Inferior parietal cortex (tissue), 1 donor: ENCODE data around the gene ZFHX3.

ENCODE experiments used
- DNase-seq: peaks from one replicate; pipeline ENCODE4 v3.0.0-alpha.2; 2016; ENCODE audit errors: extremely low spot score

ZFHX3 gene

DNA sequence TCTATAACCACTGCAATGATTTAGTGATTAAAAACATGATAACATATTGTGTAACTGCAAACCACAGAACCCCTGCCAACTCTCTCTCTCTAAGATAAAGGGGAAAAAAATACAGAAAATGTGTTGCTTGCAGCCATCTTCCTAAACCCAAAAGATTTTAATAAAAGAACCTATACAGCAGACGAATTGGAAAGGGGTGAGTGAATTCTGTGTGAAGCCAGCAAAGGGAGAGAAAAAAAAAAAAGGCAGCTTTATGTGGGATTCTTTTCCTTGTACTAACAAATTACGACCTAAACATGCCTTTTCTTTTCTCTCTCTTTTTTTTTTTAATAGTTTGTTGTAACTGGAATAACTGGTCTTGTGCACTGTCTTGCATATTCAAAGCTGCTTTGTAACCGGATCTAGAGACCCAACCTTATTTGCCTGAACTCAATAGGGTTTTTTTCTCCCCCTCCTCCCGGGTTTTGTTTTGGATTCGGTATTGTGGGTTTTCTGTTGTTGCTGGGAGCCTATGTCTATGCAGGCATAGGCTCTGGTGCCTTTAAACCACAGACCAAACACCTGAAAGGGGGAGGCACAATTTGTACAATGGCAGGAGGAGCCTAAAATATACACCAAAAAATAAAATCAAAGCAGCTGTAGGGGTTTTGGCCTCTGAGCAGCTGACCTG, 7.0 kb upstream of the ZFHX3 start:
- no peak for DNase-seq

DNA sequence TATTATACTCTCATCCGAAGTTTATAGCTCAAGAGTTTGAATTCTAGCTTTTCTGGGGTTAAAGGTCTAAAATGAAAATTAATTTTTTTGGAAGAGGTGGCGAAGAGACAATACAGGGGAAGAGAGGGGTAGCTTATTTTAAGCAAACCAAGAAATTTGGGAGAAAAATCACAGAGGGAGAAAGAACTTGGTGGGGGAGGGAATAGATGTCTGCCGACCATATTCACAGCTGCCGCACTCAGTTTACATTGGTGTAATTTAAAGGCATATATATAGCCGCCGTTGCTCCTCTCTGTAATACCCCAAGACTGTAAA, 6.5 kb upstream of the ZFHX3 start:
- DNase-seq, result no peak

DNA sequence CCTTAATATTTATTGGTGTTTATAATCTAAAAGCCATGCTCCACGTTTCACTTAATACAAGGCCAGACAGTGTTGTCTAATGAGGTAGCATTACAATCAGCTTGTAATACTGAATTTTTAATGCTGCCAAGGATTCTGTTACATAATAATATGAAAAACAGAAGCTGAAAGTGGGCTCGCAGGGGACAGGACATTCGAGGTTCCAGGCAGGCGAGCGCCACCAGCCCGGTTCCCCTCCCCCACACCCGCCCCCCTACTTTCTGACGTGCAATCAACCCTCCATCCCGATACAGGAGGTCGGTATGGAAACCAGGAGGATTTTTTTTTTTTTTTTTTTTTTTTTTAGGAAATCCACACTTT, 6.2 kb upstream of the ZFHX3 start:
- no peak for DNase-seq

DNA sequence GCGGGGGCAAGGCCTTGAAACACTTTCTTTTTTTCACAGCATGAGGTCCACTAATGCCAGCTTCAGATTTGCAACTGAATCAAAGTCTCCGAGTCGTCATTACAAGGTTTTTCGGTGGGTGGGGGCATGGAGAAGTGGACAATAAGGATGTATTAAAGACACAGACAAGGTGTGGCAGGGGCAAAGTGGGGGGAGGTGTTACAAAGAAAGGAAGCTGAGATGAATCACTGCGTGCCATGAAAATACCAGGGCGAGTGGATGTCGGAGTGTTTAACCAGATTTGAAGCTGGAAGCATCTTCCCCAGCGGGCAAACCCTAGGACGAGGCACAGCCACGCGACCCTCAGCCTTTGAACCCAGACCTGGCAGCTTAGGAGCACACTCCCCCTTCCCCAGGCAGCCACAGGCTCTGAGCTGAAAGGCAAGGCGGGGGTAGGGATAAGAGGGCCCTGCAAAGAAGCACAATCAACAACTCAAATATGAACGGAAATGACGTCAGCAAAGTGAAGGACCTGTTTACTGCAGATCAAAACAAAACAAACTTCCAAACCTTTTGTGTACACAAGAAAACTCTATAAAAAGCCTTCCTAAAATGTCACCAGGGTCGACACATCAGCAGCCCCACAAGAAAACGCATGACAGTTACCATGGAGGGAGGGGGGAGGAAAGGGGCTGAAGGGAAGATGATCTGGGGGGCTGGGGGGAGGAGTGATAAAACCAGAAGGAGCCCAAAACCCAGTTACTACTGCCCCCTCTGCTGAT, 5.6 kb upstream of the ZFHX3 start:
- no peak for DNase-seq

DNA sequence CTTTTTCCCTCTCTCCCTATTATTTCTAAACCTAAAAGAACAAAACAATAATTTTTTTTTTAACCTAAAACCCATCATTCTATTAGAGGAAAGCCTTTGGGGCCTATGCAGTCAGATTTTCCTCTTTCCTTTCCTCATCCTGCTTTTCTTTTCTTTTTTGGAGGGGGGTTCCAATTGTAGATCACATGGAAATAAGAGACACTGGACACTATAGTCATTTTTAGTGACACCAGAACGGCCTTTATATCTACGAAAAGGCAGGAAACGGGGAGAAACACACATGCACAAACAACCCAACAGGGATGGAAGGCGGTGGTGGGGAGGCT, 5.1 kb upstream of the ZFHX3 start:
- DNase-seq, result no peak

DNA sequence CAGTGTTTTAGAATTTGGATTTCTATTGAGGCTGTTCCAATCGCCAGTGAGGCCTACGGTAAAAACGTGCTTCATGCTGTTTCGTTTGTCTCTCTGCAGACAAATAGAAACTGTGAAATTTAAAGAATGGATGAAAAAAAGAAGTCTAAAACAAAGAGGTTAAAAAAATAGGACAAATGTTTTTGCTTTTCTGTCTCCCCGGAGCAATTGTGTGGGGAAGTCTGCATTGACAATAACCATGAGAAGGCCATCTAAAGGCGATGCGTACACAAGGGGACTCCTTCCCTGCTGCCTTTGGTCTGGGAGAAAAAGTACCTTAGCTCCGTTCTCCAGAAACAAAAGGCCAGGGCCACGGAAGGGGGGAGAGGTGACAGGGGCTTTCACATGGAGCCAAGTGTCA, 4.6 kb upstream of the ZFHX3 start:
- DNase-seq, result no peak

DNA sequence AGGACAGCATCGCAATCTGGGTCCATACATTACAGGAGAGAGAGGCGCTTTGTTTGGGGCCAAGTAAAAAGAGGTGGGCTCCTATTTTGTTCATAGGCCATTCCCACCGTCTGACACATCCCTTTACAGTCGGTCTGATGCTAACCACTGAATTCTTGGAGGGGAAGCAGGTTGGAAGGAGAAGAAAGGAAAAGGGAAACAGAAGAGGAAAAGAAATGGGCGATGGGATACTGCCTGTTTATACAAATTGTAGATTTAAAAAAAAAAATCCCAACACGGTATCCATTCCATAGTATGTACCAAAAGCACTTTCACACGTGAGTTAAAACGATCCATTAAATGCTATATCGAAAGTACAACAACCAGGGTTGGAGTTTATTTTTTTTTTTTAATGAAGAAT, 4.0 kb upstream of the ZFHX3 start:
- no peak for DNase-seq

DNA sequence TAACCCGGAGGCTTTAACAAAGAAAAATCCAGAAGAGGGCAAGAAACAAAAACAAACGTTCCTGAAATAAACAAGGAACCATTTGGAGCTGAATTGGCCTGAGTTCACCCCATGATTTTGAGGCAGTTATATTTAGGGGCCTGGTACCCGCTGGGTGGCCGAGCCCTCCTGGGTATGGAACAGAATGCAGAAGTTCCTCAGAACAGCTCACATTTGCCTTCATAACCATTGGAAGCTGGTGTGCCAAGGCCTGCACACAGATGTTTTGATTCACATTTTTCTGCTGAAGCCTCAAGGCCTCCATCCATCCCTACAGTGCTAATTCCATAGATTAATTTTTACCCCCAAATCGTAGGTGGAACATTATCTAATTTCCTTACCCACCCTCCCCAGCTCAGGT, 3.3 kb upstream of the ZFHX3 start:
- no peak for DNase-seq

DNA sequence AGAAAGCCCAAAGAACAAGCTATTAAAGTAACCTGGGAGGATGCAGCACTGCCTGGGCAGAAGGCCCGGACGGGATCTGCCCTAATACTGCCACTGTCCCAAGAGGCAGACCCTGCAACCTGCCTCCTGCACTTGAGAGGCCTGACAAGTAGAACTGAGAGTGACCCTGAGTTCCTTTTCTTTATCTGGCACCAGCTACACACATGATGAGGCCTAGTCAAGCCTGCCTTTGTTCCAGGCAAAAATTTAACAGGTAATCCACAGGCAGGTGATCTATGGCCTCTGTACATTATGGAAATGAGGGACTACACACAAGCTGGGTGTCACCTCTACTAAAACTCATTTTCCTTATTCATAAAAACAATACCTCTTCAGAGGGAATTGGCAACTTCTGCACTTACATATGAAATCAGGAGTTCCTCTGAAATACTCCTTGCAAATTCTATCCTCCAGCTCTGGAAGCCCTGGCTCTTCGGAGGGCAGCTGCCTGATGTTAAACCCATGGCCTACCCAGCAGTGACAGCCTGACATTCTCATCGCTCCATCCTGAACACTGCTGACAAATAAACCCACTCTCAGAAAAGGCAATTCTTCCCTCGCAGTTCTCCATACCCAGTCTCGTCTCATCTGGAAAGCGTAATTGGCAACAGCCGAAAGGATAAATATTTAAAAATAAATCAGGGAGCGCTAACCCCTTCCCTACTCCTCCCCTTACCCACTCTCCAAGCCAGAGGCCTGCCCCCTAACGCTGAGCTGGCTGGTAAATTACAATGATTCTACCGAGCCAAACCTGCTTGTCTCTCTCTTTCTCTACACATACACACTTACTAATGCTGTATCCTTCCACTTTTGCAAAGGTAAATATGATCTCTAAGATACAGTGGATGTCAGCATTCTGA, 2.5 kb upstream of the ZFHX3 start:
- no peak for DNase-seq

DNA sequence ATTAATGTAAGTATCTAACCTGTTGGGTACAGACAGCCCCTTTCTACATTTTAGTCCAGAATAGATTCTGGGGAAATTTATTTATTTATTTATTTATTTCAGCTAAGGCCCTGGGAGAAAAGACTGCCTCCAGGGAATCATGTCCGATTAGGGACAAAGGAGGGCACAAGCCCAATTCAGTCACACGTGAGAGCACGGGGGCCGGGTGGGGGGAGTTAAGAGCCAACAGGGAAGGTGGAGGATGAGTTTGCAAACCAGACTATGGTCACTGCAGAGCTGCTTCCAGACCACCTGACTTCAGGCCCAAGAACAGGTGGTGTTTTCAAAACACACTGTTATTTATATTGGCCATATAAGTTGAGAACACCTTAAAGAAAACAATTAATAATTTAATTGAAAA, 1.6 kb upstream of the ZFHX3 start:
- no peak for DNase-seq

DNA sequence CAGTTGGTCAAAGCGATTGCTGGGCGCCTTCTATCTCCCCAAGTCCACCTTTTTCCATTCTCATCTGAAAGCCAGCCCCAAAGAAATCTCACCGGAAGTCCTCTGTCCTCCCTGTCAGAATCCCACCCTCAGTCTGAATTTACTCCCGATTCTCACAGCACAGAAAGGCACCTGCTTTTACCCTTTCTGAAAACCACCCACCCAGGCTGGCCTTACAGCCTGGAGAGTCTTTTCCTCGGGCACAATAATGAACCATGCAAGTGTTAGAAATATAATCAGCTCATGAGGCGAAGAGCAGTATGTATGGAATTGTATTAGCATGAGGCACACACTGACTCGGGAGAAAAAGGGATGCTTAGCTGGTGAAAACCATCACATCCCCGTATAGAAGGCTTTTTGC, 1.2 kb upstream of the ZFHX3 start:
- no peak for DNase-seq

DNA sequence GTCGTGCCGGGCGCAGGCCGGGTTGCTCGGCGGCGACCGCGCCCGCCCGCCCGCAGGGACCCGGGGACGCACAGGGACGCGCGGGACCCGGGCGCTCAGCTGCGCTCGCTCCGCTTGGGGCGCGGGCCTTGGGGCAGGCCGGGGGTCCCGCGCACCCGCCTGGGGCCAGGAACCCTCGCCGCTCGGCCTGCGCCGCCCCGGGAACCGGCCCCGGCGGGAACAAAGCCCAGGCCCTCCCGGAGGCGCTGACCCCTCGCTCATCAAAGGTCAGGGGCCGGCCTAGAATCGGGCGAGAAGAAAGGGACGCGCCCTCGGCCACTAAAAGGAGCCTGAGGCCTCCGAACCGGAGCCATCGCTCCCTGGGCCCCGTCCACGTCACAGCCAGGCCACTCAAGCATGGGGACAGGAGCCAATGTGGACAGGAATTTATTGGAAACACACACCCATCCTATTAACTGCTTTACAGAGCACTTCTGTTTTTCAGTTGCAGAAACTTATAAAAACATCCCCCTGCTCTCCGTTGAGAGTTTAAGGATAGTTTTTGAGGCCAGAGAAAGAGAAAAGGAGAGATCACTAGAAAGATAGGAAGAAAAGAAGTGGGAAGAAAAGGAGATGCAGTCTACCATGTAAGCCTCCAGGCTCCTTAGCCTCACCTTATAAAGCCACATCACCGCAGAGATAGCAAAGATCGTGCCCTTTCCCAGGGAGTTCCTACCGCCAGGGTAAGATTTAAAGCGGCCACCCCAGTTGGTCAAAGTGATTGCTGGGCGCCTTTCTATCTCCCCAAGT, 558 bp upstream of the ZFHX3 start:
- no peak for DNase-seq

DNA sequence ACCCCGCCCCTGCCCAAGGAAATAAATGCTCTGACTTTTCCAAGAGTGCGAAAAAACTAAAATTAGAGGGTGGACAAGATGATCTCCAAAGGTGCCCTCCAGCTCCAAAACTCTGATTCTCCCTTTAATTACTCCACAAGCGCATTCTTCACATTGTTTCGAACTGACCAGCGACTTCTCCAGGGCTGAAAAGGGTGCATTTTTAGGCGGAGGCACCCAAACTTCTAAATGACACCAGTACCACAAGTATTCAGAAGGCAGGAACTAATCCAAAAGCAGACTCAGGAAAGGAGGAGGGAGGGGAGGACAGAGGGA, 750 bp downstream of the ZFHX3 start:
- no peak for DNase-seq

DNA sequence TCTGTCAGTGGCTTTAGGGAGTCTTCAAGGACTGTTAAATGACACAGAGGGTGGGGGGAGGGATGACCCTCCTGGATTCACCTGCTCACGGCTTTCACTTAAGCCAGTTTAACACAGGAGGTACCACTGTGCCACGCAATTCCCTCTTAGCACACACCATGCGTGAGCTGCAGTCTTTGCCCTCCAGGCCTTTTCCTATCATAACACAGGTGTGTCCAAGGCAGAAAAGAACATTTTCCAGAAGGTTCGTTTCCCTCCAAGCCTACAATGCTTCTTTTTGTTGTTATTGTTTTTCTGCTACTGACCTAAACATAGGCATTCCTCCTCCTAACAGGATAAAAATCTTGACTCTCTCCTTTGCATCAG, 1.1 kb downstream of the ZFHX3 start:
- DNase-seq, result no peak

DNA sequence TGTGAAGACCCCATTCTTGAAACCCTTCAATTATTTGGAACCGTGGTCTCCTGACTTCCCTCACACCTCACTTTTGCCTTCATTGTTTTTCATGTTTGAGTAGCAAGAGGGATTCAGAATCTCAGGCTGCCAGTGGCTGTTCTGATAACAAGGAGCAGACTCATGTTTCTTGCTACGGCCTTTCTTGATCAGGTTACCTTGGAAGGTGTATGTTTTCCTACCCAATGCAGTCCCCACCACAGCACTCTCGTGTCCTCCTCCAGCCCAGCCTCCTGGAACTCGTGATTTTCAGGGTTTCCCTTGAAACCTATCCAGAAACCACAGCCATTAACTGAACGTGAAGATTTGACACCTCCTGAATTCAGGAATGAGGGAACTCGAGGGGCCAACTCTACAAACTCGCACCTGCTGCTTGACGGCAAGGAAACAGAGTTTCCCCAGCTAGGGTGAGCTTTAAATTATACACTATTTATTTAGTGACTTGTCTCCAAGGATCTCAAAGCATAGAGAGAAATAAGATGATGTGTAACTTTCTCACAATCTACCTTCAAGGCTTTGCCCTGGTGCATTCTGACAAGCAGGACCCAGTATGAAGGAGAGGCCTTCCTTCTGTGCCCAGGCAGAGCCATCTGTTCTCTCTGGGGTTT, 1.6 kb downstream of the ZFHX3 start:
- no peak for DNase-seq

DNA sequence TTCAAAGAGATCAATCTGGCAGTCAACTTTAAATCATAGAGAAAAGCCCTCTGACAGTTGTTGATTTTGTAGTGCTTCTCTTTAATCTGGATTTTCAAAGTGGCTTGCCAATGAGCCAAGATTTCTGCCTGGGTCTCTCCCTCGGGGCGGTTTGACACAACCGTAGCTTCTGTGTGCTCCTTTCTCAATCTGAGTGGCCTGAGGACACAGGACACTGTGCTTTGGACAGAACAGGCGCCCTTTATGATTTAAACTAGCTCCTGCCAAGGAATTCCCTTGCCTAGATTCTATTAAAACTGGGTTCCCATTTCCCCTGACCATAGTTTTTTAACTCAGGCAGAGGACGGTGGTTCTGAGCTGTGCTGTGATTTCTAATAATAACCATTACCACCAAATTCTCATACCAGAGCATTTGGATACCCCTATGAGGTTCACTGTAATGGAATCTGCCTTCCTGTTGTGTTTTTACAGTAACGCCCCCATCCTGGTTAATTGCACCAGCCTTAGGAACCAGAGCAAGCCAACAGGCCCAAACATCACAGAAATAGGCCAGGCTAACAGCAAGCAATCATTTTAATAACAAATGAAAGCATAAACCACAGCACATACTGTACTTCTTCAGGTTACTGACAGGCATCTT, 4.0 kb downstream of the ZFHX3 start:
- DNase-seq, result no peak

DNA sequence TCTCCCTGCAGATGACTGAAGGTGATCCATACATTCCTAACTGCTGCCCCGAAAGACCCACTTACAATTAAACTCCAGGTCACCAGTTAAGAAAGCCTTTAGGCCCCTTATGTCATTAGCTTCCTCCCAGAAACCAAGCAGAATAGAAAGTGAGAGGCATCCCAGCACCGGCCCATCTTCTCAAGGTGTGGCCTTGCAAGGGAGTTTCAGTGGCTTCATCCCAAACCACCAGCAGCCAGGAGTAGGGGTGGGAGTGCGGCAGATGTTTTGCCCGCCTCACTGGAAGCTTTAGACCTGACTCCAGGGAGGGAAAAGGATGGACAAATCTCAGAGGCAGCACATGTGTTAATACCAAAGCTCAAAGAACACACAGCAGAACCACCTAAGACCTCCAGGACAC, 5.1 kb downstream of the ZFHX3 start:
- DNase-seq, result no peak

DNA sequence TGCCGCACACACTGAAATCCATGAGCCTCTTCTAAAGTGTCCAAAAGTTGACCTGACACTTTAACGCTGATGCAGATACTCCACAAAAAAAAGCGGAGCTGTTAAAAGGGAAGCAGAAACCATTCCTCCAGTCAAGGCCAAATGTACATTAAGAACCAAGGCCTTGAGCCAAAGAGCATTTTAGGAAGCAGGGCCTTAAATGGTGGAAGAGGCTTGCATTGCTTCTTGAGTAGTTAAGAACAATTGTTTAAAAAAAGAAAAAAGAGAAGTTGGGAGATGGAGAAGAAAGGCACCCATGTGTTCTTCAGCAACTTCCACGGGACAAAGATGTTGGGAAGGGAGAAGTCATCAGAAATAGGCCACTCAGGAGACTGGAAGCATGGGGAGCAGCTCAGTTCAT, 6.3 kb downstream of the ZFHX3 start:
- DNase-seq, result no peak

DNA sequence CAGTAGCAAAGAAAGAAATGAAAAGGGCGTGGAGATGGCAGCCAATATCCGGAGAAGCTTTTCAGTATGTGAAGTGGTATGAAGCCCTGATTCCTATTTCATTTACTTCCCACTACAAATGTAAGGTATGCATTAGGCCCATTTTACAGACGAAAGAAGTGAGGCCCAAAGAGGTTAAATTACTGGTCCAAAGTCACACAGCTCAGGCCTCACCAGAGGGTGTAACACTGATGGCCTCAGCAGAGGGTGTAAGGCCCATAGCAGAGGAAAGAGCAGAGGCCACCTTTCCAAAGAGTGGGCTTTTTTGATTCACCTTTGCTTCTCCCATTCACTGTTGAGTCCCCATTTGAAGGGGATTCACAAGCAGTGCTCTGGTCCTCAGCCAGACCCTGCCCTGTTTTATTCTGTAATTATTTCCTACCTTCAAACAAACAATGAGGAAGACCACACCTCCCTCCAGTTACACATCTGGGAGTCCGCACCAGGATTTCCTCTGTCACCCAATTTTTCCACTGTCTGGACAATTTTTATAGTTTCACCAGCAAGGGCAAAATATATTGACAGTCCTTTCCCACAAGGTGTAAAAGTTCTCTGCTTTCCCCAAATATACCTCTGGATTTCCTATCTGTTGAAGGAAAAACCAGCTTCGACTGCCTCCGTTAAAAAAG, 7.1 kb downstream of the ZFHX3 start:
- DNase-seq, result no peak

DNA sequence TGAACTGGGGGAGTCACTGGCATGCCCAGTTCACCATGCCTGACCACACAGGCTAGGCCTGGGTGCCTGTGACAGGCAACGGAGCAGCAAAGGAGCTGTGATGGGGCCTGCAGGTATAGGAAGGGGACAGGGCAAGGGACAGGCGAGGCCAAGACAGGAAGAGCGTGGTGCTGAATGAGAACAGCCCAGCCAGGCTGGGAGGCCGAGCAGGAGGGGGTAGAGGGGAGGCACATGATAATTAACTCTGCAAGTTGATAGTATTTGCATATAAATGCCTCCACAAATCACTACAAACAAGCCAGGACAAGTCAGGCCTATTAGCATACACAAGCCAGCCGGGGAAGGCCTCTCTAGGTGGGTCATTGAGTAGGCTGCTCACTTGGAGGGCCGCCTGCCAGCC, 7.8 kb downstream of the ZFHX3 start:
- DNase-seq, result no peak
